ENCODE measurements around the gene KCNJ10. TPM values are rescaled to one million over a fixed set of nuclear protein-coding genes. Genes with fewer than 3 reads are reported as not detected.

KCNJ10 gene
- total RNA-seq, 2 donors from 2014 or later: 0.29 TPM; not detected in 1

DNA sequence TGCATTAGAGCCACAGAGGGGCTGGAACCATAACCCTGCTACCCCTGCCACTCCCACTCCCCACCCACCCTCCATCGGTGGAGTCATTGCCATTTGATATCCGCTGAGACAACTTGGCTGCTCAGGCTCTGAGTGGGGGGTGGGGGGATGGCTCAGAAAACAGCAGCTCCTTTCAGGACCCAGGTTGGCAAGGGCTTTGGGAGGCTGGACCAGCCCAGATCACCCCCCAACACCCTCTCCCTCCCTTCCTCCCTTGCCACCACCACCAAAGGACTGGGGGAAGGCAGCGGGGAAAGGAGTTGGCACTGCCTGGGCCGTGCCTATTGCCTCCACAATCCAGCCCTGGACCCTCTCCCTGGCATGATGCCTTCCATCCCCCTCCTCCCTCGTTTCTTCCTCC, 1.7 kb downstream of the KCNJ10 start:
- no peak overlapping the region for H3K4me3 ChIP-seq
- no peak overlapping the region for H3K27ac ChIP-seq
- intact Hi-C loops (cut with DNase I): no loop called here
- peaks cover 5% of the 10 kb centered on the region for H3K27me3 ChIP-seq
- no peak for DNase-seq
- TF ChIP-seq, protein P1, sequence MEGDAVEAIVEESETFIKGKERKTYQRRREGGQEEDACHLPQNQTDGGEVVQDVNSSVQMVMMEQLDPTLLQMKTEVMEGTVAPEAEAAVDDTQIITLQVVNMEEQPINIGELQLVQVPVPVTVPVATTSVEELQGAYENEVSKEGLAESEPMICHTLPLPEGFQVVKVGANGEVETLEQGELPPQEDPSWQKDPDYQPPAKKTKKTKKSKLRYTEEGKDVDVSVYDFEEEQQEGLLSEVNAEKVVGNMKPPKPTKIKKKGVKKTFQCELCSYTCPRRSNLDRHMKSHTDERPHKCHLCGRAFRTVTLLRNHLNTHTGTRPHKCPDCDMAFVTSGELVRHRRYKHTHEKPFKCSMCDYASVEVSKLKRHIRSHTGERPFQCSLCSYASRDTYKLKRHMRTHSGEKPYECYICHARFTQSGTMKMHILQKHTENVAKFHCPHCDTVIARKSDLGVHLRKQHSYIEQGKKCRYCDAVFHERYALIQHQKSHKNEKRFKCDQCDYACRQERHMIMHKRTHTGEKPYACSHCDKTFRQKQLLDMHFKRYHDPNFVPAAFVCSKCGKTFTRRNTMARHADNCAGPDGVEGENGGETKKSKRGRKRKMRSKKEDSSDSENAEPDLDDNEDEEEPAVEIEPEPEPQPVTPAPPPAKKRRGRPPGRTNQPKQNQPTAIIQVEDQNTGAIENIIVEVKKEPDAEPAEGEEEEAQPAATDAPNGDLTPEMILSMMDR (IDR thresholded peaks at IDR 0.05): no peak
- H3K36me3 ChIP-seq: no peaks in the 10 kb centered on the region
- no peak overlapping the region for H3K9ac ChIP-seq (ENCODE audit: low read depth in 2 of 2, low read length in 2 of 2)
- H3K4me1 ChIP-seq: no peaks in the 10 kb centered on the region
- H3K9me3 ChIP-seq: no peaks in the 10 kb centered on the region

DNA sequence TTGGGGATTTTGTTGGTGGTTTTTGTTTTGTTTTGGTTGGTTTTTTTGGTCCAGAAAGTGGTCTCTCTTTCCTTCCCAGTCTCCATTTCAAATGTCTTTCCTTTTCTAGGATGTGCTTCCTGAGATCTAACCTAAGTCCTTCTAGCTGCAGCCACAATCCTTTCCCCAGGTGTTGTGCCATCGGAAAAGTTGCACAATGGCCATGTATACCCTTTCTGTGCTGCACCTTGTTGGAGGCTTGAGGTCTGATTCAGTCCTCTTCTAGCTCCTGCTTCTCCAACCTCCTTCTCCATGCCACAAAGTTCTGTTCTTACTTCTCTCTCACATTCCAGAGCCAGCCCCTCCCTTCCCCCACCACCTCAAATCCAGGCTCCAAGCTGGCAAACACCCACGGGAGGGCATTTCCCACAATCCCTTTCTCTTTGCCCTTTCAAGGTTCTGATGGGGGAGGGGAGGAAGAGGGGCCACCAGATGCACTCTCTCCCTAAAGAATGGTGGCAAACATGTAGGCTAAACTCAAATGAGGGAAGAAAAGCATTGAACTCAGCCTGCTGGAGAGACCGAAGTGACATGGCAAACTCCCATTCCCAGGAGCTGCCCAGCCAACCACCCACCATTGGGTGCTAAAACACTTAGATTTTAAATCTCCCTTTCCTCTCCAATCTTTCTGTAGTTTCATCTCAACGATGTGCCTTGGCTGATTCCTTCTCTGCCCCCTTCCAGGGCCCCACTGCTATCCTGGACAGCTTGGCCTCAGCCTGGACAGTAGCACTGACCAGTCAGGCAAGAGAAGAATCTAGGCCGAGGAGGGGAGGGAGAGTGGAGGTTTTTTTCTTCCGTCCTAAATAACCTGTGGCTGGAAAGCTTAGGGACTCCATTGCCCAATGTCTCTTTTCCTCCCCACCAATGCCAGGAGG, 2.9 kb downstream of the KCNJ10 start:
- Histone ChIP-seq H3K9me3 (no peaks in the 10 kb centered on the region), H3K36me3 (no peaks in the 10 kb centered on the region), H3K4me3 (no peak overlapping the region), H3K27me3 (peaks cover 5% of the 10 kb centered on the region), H3K4me1 (no peaks in the 10 kb centered on the region), H3K27ac (no peak overlapping the region), H3K9ac (ENCODE audit: low read depth in 2 of 2, low read length in 2 of 2) (no peak overlapping the region)
- intact Hi-C loops (cut with DNase I): no loop called here
- TF ChIP-seq, protein P1 (IDR thresholded peaks at IDR 0.05): no peak
- no peak for DNase-seq

DNA sequence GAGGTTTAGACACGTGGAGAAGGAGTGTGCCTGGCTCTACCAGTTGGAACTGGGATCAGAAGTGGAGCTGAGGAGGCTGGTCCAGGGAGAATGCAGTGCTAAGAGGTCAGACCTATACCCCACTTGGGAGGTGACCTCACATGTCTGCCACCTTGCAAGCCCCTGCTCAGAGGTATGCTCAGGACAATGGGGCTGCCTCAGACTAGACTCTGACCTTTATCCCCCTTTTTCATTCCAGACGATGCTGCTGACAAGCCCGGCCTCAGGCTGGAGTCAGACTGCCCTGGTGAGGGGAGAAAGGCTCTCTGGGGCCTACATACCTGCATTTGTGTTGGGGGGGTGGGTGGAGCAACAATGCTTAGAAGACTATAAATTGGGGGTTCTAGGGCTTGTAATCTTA, 5.2 kb downstream of the KCNJ10 start:
- H3K4me3 ChIP-seq: no peak overlapping the region
- no peak overlapping the region for H3K27ac ChIP-seq
- TF ChIP-seq, protein P1 (IDR thresholded peaks at IDR 0.05): no peak
- H3K9ac ChIP-seq (ENCODE audit: low read depth in 2 of 2, low read length in 2 of 2): no peak overlapping the region
- H3K36me3 ChIP-seq: no peaks in the 10 kb centered on the region
- intact Hi-C loops (cut with DNase I): no loop called here
- H3K27me3 ChIP-seq: peaks cover 3% of the 10 kb centered on the region
- no peak for DNase-seq
- H3K4me1 ChIP-seq: no peaks in the 10 kb centered on the region
- no peaks in the 10 kb centered on the region for H3K9me3 ChIP-seq

DNA sequence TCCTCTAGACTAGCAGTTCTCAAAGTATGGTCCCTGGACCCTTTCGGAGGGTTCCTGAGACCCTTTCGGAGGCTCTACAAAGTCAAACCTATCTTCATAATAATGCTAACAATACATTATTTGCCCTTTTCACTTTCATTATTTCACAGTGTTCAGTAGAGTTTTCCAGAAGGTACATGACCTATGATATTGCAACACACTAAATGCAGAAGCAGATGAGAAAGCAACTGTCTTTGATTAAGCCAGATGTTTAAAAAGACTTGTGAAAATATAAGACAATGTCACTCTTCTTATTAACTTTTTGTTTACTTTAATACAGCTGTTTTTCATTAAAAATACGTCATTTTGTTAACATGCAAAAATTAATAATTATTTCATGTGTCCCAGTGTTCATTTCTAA, 5.8 kb downstream of the KCNJ10 start:
- H3K36me3 ChIP-seq: no peaks in the 10 kb centered on the region
- H3K27ac ChIP-seq: no peak overlapping the region
- intact Hi-C loops (cut with DNase I): no loop called here
- no peaks in the 10 kb centered on the region for H3K9me3 ChIP-seq
- no peak overlapping the region for H3K4me3 ChIP-seq
- H3K9ac ChIP-seq (ENCODE audit: low read depth in 2 of 2, low read length in 2 of 2): no peak overlapping the region
- H3K4me1 ChIP-seq: no peaks in the 10 kb centered on the region
- no peaks in the 10 kb centered on the region for H3K27me3 ChIP-seq
- TF ChIP-seq, protein P1 (IDR thresholded peaks at IDR 0.05): no peak
- DNase-seq: no peak

DNA sequence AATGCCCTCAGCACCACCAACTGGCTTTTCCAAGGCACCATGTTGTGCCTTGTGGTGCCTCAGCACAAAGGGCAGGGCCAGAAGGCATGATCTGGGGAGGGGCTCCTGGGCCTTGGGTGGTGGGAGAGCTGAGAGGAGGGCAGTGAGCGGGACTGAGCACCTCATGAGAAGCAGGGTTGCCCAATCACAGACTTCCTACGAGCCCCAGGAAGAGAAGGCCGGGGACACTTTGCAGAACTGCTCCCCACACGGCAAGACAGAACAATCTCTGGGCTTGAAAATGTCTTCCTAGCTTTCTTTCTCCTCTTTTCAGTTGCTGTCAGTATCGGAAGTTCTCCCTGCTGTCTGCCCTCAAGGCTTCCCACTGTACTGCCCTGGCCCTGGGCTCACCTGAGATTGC, 6.8 kb downstream of the KCNJ10 start:
- intact Hi-C loops (cut with DNase I): no loop called here
- Histone ChIP-seq H3K4me1 (no peaks in the 10 kb centered on the region), H3K27me3 (no peaks in the 10 kb centered on the region), H3K27ac (no peak overlapping the region), H3K4me3 (no peak overlapping the region), H3K9me3 (no peaks in the 10 kb centered on the region), H3K9ac (ENCODE audit: low read depth in 2 of 2, low read length in 2 of 2) (no peak overlapping the region), H3K36me3 (no peaks in the 10 kb centered on the region)
- TF ChIP-seq, protein P1 (IDR thresholded peaks at IDR 0.05): no peak
- DNase-seq: no peak

Measured in colonic mucosa (tissue), 4 donors.